GM23338 (cell line): Measurements from ENCODE around the gene POLD2.

Source experiments
- CREB1 ChIP-seq: fragments of 250-450 bp; sonication (Bioruptor Pico); IDR thresholded peaks from 2 replicates; pipeline ENCODE4 v1.5.0; 2020; ENCODE audit warnings: low read depth, mild to moderate bottlenecking, moderate library complexity
- EZH2 ChIP-seq: fragments of 200-600 bp; sonication (generic); IDR thresholded peaks from one replicate; pipeline ENCODE4 v1.8.0; 2017; ENCODE audit warnings: antibody characterized with exemption, mild to moderate bottlenecking, low read depth; ENCODE audit not compliant: unreplicated experiment
- EZH2phosphoT487 ChIP-seq: fragments of 200-600 bp; sonication (generic); IDR thresholded peaks from one replicate; pipeline ENCODE4 v1.8.1; 2018; ENCODE audit warnings: antibody characterized with exemption; ENCODE audit not compliant: unreplicated experiment
- JUNB ChIP-seq: IDR thresholded peaks from one replicate; pipeline ENCODE4 v1.6.1; 2016; ENCODE audit warnings: antibody characterized with exemption; ENCODE audit not compliant: unreplicated experiment
- NANOG ChIP-seq: IDR thresholded peaks from 2 replicates; pipeline ENCODE4 v1.6.1; 2016; ENCODE audit warnings: antibody characterized with exemption, borderline replicate concordance
- POLR2AphosphoS5 ChIP-seq: IDR thresholded peaks from 2 replicates; pipeline ENCODE4 v1.6.1; 2016; ENCODE audit warnings: antibody characterized with exemption, low read depth
- STAT1 ChIP-seq: IDR thresholded peaks from one replicate; pipeline ENCODE4 v1.6.1; 2016; ENCODE audit warnings: antibody characterized with exemption; ENCODE audit not compliant: unreplicated experiment
- ZNF114 ChIP-seq: fragments of 250-450 bp; sonication (Bioruptor Pico); IDR thresholded peaks from 2 replicates; pipeline ENCODE4 v1.5.0; 2020; ENCODE audit warnings: mild to moderate bottlenecking, moderate library complexity
- ZNF331 ChIP-seq: fragments of 250-450 bp; sonication (Bioruptor Pico); IDR thresholded peaks from 2 replicates; pipeline ENCODE4 v1.5.0; 2020; ENCODE audit warnings: low read depth, mild to moderate bottlenecking, moderate library complexity
- TF ChIP-seq, protein P1 (sequence below), 2 experiments: fragments of 200-600 bp in 1 of 2; sonication (generic) in 1 of 2; conservative IDR thresholded peaks; 2 replicates each; pipeline versions ENCODE4 v1.5.1 to v1.6.1; 2016 to 2017; ENCODE audit warnings: antibody characterized with exemption in 2 of 2, low read depth in 2 of 2, mild to moderate bottlenecking in 2 of 2, moderate library complexity in 1 of 2
- TF ChIP-seq, protein P2 (sequence below): IDR thresholded peaks from one replicate; pipeline ENCODE4 v1.6.1; 2018; ENCODE audit warnings: antibody characterized with exemption; ENCODE audit not compliant: unreplicated experiment
- TF ChIP-seq, protein P3 (sequence below): IDR thresholded peaks from 2 replicates; pipeline ENCODE4 v1.6.1; 2016; ENCODE audit warnings: antibody characterized with exemption
- TF ChIP-seq, protein P4 (sequence below): fragments of 250-450 bp; sonication (Bioruptor Pico); IDR thresholded peaks from 2 replicates; pipeline ENCODE4 v1.5.0; 2020; ENCODE audit warnings: mild to moderate bottlenecking, moderate library complexity

DNA sequence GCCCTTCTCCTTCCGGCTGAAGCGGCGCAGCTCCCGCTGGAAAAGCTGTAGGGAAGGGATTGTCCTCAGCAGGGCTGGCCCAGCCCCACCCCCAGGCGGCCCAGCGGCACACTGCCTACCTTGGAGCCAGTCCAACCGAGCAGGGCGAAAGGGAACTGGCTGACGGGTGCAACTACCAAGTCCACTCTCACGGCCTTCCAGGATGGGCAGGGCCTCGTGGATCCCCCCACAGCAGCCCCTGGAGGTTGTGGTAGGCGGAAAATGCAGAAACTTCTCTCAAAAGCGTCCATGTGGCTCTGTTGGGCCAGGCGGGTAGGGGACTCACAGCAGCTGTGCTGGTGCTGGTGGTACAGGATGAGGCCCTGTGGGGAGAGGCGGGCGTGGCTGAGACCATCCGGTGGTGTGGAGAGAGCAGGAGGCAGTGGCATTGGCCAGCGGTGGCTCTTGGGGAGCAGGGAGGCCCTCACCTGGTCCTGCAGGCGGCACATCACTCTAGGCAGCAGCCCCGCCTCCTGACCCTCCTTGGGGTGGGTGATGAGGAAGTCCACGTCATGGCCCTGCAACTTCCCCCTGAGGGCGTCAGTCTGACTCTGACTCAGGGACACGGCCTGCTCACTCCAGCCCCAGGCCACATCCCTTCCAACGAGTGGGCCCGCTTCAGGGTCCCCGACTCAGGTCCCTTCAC is 49.5 kb downstream of the POLD2 start:
- no peak for TF ChIP-seq POLR2AphosphoS5
- TF ChIP-seq, protein P1, sequence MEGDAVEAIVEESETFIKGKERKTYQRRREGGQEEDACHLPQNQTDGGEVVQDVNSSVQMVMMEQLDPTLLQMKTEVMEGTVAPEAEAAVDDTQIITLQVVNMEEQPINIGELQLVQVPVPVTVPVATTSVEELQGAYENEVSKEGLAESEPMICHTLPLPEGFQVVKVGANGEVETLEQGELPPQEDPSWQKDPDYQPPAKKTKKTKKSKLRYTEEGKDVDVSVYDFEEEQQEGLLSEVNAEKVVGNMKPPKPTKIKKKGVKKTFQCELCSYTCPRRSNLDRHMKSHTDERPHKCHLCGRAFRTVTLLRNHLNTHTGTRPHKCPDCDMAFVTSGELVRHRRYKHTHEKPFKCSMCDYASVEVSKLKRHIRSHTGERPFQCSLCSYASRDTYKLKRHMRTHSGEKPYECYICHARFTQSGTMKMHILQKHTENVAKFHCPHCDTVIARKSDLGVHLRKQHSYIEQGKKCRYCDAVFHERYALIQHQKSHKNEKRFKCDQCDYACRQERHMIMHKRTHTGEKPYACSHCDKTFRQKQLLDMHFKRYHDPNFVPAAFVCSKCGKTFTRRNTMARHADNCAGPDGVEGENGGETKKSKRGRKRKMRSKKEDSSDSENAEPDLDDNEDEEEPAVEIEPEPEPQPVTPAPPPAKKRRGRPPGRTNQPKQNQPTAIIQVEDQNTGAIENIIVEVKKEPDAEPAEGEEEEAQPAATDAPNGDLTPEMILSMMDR (conservative IDR thresholded peaks at IDR 0.05; ENCODE audit: low read depth in 2 of 2), result no peak
- no peak for TF ChIP-seq EZH2phosphoT487
- TF ChIP-seq, protein P2, sequence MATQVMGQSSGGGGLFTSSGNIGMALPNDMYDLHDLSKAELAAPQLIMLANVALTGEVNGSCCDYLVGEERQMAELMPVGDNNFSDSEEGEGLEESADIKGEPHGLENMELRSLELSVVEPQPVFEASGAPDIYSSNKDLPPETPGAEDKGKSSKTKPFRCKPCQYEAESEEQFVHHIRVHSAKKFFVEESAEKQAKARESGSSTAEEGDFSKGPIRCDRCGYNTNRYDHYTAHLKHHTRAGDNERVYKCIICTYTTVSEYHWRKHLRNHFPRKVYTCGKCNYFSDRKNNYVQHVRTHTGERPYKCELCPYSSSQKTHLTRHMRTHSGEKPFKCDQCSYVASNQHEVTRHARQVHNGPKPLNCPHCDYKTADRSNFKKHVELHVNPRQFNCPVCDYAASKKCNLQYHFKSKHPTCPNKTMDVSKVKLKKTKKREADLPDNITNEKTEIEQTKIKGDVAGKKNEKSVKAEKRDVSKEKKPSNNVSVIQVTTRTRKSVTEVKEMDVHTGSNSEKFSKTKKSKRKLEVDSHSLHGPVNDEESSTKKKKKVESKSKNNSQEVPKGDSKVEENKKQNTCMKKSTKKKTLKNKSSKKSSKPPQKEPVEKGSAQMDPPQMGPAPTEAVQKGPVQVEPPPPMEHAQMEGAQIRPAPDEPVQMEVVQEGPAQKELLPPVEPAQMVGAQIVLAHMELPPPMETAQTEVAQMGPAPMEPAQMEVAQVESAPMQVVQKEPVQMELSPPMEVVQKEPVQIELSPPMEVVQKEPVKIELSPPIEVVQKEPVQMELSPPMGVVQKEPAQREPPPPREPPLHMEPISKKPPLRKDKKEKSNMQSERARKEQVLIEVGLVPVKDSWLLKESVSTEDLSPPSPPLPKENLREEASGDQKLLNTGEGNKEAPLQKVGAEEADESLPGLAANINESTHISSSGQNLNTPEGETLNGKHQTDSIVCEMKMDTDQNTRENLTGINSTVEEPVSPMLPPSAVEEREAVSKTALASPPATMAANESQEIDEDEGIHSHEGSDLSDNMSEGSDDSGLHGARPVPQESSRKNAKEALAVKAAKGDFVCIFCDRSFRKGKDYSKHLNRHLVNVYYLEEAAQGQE, result no peak
- no peak for TF ChIP-seq EZH2
- no peak for TF ChIP-seq ZNF114
- TF ChIP-seq, protein P3, sequence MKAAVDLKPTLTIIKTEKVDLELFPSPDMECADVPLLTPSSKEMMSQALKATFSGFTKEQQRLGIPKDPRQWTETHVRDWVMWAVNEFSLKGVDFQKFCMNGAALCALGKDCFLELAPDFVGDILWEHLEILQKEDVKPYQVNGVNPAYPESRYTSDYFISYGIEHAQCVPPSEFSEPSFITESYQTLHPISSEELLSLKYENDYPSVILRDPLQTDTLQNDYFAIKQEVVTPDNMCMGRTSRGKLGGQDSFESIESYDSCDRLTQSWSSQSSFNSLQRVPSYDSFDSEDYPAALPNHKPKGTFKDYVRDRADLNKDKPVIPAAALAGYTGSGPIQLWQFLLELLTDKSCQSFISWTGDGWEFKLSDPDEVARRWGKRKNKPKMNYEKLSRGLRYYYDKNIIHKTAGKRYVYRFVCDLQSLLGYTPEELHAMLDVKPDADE, result no peak
- TF ChIP-seq JUNB, result no peak
- TF ChIP-seq CREB1 (CRISPR knock-in tag), result no peak
- TF ChIP-seq NANOG, result no peak
- TF ChIP-seq ZNF331 (CRISPR knock-in tag), result no peak
- no peak for TF ChIP-seq STAT1
- TF ChIP-seq, protein P4, sequence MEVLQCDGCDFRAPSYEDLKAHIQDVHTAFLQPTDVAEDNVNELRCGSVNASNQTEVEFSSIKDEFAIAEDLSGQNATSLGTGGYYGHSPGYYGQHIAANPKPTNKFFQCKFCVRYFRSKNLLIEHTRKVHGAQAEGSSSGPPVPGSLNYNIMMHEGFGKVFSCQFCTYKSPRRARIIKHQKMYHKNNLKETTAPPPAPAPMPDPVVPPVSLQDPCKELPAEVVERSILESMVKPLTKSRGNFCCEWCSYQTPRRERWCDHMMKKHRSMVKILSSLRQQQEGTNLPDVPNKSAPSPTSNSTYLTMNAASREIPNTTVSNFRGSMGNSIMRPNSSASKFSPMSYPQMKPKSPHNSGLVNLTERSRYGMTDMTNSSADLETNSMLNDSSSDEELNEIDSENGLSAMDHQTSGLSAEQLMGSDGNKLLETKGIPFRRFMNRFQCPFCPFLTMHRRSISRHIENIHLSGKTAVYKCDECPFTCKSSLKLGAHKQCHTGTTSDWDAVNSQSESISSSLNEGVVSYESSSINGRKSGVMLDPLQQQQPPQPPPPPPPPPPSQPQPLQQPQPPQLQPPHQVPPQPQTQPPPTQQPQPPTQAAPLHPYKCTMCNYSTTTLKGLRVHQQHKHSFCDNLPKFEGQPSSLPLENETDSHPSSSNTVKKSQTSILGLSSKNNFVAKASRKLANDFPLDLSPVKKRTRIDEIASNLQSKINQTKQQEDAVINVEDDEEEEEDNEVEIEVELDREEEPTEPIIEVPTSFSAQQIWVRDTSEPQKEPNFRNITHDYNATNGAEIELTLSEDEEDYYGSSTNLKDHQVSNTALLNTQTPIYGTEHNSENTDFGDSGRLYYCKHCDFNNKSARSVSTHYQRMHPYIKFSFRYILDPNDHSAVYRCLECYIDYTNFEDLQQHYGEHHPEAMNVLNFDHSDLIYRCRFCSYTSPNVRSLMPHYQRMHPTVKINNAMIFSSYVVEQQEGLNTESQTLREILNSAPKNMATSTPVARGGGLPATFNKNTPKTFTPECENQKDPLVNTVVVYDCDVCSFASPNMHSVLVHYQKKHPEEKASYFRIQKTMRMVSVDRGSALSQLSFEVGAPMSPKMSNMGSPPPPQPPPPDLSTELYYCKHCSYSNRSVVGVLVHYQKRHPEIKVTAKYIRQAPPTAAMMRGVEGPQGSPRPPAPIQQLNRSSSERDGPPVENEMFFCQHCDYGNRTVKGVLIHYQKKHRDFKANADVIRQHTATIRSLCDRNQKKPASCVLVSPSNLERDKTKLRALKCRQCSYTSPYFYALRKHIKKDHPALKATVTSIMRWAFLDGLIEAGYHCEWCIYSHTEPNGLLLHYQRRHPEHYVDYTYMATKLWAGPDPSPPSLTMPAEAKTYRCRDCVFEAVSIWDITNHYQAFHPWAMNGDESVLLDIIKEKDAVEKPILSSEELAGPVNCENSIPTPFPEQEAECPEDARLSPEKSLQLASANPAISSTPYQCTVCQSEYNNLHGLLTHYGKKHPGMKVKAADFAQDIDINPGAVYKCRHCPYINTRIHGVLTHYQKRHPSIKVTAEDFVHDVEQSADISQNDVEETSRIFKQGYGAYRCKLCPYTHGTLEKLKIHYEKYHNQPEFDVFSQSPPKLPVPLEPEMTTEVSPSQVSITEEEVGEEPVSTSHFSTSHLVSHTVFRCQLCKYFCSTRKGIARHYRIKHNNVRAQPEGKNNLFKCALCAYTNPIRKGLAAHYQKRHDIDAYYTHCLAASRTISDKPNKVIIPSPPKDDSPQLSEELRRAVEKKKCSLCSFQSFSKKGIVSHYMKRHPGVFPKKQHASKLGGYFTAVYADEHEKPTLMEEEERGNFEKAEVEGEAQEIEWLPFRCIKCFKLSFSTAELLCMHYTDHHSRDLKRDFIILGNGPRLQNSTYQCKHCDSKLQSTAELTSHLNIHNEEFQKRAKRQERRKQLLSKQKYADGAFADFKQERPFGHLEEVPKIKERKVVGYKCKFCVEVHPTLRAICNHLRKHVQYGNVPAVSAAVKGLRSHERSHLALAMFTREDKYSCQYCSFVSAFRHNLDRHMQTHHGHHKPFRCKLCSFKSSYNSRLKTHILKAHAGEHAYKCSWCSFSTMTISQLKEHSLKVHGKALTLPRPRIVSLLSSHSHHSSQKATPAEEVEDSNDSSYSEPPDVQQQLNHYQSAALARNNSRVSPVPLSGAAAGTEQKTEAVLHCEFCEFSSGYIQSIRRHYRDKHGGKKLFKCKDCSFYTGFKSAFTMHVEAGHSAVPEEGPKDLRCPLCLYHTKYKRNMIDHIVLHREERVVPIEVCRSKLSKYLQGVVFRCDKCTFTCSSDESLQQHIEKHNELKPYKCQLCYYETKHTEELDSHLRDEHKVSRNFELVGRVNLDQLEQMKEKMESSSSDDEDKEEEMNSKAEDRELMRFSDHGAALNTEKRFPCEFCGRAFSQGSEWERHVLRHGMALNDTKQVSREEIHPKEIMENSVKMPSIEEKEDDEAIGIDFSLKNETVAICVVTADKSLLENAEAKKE (CRISPR knock-in tag), result no peak
